HG03025 (cell line): Measurements from ENCODE around the gene UBE2V1.
"Not testable (repeated sequence)": the region's sequence is repeated elsewhere in the genome, so short reads cannot be mapped to it uniquely, and the experiment has no call there.

Experiments used
- ATAC-seq: cut with Tn5 transposase; IDR thresholded peaks from one replicate; pipeline ENCODE4 v1.9.1; 2021; ENCODE audit warnings: mild to moderate bottlenecking, moderate library complexity; ENCODE audit not compliant: unreplicated experiment, low FRiP score

The UBE2V1 gene

DNA sequence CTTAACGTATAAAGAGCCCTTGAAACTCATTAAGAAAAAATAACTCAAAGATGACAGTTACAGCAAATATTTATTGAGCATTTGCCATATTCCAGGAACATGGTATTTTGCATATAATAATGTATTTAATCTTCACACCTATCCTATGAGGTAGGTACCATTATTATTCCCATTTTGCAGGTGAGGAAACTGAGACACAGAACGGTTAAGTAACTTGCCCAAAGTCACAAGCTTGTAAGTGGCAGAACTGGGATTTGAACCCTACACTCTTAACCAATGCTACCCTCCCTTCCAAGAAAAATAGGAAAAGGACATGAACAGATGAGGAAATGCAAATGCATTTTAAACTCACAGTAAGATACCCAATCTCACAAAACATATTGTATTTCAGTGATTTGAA, 5.3 kb upstream of the UBE2V1 start:
- ATAC-seq: no peak

GRCh38 chr20:50116368-50116999, 3.5 kb upstream of the UBE2V1 start:
- no peak for ATAC-seq

DNA sequence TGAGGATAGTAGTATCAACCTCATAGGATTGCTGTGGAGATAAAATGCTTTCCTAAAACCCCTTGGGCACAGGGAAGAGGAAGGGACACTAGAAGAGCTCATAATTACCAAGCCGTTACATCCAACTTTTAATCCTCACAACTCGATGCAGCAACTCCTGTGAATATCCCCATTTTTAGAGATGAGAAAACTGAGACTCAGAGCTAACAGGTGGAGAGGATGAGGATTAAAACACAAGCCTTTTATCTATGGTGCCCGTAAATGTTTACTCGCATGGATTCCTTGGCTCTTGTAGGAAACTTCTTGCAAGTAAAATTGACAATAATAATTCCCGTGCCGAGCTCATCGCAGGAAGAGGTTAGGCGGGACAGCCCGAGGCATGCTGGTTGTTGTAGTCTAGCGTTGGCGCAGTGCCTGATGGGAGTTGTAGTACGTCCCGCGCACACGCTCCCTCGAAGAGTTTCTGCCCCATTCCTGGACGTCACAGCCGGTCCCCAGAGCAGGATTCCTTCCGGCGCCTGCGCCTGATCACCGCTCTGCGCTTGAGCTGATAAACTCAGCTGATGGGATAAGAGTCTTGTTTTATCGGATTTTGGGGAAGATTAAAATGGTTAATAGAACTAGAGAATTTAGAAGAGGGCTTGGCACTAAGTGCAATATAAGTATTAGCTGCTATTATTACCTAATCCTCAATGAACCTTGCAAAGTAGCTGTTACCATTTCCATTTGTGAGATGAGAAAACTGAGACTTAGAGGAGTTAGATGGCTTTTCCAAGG, 2.8 kb upstream of the UBE2V1 start:
- ATAC-seq: peak; percentile 69

DNA sequence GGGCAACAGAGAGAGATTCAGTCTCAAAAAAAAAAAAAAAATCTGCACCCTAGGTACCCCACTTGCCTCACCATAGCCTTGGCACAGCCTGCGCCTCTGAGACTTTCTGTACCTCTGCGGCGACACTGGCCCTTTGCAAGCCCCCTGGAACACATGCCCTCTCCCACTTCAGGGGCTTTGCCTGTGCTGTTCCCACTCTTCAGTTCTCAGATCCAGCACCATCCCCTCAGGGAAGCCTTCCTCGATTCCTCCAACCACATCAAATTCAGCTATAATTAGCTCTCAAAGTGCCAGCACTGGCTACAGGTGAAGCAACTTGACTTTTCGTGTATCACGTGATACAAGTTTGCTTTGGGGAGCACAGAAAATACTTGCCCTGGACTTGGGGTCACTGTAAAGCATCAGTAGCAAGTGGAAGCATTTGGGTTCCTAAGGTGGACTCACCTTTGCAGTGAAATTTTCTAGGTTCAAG, 2.1 kb upstream of the UBE2V1 start:
- no peak for ATAC-seq

DNA sequence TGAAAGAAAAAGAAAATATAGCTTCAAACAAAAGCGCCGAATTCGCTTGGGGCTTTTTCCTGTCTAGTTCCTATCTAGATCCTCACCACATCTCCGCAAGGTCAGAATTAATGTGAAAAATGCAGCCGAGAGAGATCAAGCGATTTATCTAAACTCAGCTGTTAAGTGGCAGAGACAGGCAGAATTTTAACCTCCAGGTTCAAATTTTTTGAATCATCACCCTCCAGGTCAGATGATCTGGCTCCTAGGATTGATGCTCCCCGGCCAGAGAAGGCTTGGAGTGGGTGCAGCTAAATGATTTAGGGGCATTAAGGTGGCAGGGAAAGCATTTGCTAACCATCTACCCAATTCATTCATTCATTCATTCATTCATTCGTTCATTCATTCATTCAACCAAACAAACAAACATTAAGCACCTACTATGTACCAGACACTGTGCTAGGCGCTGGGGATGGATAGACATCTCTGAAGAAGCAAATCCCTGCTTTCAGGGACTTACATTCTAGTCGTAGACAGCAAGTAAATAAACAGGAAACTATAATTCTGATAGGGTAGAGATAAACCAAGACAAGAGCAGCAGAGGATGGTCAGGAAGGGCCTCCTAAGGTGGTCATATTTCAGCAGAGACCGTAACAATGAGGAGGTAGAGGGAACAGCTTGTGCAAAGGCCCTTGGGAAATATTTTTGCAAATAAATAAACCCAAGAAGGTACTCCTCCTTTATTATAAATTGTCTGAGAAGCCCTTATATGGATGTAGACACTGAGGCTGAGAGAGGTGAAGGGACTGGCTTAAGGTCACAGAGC, 672 bp upstream of the UBE2V1 start:
- no peak for ATAC-seq

DNA sequence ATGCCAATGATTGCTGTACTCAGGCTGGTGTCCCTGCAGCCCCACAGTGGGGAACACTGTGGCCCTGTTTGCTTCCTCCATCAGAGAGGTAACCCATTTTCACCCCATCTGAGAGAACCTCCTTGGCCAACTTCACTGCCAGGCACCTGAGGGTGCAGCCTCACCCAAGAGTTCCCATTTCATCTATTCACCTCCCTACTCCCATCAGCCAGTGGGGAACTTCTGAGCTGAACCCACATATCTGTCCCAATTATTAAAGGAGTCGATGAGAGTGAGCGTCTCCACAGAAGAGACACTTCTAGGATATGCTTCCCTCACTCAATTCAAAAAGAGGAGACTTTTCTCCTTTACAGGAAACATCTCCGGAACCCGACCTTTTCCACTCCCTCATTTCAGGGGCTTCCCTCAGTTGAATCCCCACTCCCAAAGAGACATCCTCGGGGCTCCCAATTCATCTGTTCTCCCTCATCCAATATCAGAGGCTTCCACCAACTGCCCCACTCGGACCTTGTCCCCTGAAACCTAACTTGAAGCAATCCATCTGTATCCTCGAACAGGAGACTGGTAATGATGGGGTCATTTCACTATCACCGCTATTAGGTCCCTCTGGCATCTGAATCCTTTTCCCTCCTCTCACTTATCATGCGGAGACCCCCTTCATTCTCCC, 988 bp downstream of the UBE2V1 start:
- no peak for ATAC-seq

DNA sequence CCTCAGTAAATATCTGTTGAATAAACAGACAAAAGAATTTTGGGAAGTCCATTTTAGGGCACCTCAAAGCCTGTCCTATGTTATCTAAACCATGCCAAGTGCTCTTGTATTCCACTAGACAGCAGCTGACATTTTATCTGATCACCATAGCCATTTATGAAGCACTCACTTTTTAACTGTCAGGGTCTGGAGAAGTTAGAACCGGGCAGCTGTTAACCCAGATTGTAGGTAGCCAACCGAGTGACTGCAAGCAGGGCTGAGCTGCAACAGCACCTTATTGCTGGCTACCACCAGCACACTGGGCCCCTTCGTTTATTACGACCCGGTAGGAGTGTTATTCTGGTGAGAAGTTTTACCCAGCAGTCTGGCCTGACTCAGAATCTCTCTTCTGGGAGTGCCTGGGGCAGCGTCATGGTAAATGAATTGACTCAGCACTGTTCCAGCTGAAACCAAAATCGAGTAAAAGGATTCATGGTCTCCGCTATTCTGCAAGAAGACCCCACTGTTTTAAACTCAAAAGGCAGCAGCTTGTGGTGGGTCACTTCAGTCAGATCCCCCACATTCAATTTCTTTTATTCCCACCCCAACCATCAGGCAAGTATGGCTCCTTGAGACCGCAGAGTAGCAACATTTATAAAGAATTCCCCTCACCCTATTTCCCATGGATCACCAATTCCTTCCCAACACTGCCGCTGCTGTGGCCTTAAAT, 1.7 kb downstream of the UBE2V1 start:
- no peak for ATAC-seq

GRCh38 chr20:50110141-50111047, 2.6 kb downstream of the UBE2V1 start:
- no peak for ATAC-seq

GRCh38 chr20:50108556-50109235, 4.3 kb downstream of the UBE2V1 start:
- ATAC-seq: no peak

DNA sequence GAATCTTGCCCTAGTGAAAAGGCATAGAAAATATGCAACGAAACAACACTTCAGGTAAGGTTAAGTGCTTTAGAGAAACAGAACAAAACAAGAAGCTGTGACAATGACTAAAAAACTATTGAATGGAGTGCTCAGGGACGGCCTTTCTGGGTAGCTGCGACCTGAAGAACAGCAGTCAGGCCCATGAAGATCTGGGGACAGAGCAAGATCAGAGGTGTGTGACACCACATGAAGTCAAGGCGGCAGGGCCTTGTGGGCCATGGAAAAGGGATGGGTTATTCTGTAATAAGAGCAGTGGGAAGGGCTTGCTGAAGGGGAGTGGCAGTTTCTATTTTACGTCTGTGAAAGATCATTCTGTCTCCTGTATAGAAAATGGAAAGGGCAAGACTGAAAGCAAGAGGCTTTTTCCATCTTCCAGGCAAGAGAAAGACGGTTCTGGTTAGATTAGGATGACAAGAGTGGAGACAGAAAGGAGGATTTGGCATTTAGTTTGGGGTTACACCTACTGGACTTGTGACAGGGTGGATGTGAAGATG, 5.1 kb downstream of the UBE2V1 start:
- ATAC-seq: no peak

GRCh38 chr20:50107086-50107660, 5.8 kb downstream of the UBE2V1 start:
- no peak for ATAC-seq

DNA sequence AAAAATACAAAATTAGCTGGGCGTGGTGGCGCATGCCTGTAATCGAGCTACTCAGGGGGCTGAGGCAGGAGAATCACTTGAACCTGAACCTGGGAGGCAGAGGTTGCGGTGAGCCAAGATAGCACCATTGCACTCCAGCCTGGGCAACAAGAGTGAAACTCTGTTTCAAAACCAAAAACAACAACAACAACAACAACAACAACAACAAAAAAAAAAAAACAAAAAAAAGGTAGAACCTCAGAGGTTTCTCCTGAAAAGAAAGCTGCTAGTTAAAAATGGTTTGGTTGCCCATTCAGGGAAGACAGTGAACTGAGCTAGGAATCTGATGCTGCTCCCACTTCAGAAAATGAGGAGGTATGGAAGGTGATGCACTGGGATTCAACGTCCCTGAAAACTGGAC, 6.3 kb downstream of the UBE2V1 start:
- not testable (repeated sequence) for ATAC-seq

DNA sequence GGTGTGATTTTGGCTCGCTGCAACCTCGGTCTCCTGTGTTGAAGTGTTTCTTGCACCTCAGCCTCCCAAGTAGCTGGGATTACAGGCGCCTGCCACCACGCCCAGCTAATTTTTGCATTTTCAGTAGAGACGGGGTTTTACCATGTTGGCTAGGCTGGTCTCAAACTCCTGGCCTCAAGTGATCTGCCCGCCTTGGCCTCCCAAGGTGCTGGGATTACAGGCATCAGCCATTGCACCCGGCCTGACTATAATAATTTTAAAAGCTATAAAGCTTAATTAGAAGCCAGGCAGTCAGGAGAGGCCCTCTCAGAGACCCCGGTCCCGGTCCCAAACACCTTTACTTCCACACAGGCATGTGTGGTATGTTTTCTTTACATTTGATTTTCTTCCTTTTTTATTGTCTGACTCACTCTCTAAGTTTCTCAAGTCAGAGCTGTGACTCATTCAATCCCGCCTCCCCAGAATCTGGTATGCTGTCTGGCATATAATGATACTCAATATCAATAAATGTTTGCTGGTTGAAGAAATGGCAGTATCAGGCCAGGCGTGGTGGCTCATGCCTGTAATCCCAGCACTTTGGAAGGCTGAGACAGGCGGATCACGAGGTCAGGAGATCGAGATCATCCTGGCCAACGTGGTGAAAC, 9.4 kb downstream of the UBE2V1 start:
- not testable (repeated sequence) for ATAC-seq

- not testable (repeated sequence) for ATAC-seq
These were observed 10.4 kb downstream of the UBE2V1 start for GRCh38 chr20:50102551-50102950.

- no peak for ATAC-seq
These were observed 11.1 kb downstream of the UBE2V1 start for GRCh38 chr20:50101887-50102286.

DNA sequence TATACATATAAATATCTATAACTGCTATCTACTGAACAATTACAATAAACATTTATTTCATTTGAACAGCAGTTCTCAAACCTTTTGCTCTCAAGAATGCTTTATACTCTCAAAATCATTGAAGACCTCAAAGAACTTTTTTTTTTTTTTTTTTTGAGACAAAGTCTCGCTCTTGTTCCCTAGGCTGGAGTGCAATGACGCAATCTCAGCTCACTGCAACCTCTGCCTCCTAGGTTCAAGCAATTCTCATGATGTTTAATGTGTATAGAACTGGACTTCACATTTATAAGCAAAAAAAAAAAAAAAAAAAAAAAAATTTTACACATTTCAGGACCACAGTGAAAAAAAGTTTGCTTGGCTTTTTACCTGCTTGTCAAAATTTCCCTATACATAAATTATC, 11.7 kb downstream of the UBE2V1 start:
- no peak for ATAC-seq

GRCh38 chr20:50100552-50100951, 12.4 kb downstream of the UBE2V1 start:
- no peak for ATAC-seq
